CD4-positive, alpha-beta T cell treated with Interleukin-1 beta for 1 hour (primary cell): Measurements from ENCODE around the gene PRKRIP1.
"Not testable (repeated sequence)": the region's sequence is repeated elsewhere in the genome, so short reads cannot be mapped to it uniquely, and the experiment has no call there.

Experiments used
- DNase-seq, 2 donors: peaks; one replicate each; pipeline ENCODE4 v3.0.0-alpha.2; 2020 to 2022

Gene PRKRIP1

GRCh38 chr7:102395873-102396709 lies at the start of gene PRKRIP1:
Gene PRKRIP1, plus strand, starts transcription at chr7:102396363. Its CDS starts 49 bp downstream, at chr7:102396412.
- peak; percentile 91 to 93 for DNase-seq

GRCh38 chr7:102346983-102347382 lies 49.2 kb upstream of the PRKRIP1 start:
- DNase-seq, result not testable (repeated sequence)

- DNase-seq, result not testable (repeated sequence)
Observed at GRCh38 chr7:102356344-102356743, 39.8 kb upstream of the PRKRIP1 start, which contains the start of gene SPDYE6. Gene SPDYE6, minus strand, starts transcription at chr7:102356444. Its CDS starts 421 bp downstream, at chr7:102356023.

DNA sequence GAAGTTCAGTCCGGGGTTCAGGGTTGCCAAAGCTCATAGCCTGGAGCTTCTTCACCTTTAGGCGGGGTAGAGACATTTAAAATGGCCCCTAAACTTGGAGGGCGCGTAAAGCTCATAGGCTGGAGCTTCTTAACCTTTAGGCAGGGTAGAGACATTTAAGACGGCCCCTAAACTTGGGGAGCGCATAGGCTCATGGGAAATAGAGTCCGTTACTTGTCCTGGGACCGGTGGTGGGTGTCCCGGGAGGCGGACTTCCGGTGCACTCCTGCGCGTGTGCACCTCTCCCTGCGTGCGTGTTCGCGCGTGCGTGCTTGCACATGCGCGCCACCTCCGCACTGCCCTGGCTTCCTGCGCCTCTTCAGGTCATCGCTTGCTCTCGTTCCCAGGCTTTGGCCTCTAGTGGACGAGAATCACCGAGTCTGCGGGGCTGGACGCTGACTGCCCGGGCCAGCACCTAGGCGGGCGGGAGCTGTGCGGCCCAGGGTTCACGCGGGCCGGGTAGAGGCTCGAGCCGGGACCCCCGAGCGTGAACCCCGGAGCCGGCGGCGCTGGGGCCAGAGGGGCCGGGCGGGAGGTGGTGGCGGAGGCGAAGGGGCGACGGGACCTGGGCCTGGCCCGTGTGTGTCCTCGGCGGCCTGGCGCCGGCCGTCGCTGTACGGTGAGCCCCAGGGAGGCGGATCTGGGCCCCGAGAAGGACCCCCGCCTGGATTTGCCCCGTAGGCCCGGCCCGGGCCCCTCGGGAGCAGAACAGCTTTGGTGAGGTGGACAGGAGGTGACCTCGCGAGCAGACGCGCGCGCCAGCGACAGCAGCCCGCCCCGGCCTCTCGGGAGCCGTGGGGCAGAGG lies 32.4 kb upstream of the PRKRIP1 start:
- peak; percentile 97 for DNase-seq

GRCh38 chr7:102364394-102364886 lies 31.7 kb upstream of the PRKRIP1 start:
- not testable (repeated sequence) for DNase-seq

DNA sequence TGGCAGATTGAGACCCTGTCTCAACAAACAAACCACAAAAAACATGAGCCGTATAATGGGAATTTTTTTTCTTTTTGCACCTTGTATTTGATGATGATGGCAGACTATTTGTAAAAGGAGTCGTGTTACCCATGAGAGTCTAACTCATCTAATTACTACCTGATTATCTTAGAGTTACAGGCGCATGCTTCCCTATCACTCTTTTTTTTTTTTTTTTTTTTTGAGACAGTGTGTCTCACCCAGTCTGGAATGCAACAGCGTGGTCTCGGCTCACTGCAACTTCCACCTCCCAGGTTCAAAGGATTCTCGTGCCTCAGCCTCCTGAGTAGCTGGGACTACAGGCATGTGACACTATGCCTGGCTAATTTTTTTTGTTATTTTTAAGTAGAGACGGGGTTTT lies 30.8 kb upstream of the PRKRIP1 start:
- DNase-seq, result not testable (repeated sequence)

DNA sequence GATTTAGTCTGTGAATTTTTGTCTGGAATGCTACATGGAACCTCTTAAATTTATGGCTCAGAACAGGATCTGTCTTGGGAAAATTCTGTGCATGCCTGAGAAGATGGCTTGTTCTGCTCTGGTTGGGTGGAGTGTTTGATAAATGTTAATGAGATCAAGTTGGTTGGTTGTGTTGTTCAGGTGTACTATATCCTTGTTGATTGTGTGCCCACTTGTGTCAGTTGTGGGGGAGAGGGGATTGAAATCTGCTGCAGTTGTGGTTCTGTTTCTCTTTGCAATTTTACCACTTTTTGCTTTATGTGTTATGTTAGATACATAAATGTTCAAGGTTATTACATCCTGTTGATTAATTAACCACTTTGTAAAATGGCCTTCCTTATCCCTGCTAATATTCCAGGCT lies 26.1 kb upstream of the PRKRIP1 start:
- not testable (repeated sequence) for DNase-seq

DNA sequence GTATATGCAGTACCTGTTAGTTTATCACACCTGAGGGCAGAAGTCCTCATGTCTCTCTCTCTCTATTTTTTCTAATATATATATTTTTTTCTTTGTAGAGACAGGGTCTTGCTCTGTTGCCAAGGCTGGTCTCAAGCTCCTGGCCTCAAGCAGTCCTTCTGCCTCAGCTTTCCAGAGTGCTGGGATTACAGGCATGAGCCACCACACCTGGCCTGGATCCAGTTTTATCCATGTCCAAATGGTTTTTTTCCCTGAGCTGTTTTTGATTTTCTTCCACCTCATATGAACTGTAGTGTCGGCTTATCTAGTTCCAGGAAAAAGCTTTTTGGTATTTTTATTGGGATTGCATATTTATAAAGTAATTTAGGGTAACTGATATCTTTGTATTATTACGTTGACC lies 23.4 kb upstream of the PRKRIP1 start:
- DNase-seq, result not testable (repeated sequence)

- no peak for DNase-seq
Observed at GRCh38 chr7:102376964-102377466, 19.1 kb upstream of the PRKRIP1 start.

- DNase-seq, result not testable (repeated sequence)
Observed at GRCh38 chr7:102380837-102381236, 15.3 kb upstream of the PRKRIP1 start.

DNA sequence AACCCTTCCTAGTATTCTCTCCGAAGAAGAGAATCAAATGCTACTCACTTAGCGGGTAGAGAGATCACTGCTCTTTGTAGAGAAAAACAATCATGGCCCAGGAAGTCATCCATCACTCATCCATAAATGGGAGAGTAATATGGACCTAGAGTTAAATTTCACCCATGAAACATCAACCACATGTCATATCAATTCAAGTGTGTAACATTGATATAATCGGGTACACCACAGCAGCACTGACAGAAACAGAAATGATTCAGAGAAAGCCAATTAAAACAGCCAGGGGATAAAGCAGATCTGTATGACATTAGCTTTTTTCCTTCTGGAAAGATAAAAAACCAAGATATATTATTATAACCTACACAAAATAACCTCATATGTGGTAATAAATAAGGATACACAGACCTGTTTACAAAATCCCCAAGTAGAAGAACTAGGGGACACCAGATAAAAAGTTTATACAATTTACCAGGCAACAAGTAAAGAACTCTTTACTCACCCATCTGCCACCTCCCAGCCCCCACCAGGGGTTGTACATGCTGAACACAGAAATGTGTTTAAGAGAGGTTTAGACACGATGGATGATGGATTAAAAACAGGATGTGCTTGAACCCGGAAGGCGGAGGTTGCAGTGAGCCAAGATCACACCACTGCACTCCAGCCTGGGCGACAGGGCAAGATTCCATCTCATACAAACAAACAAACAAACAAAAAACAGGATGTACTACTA lies 14.3 kb upstream of the PRKRIP1 start:
- not testable (repeated sequence) for DNase-seq

- no peak for DNase-seq
Observed at GRCh38 chr7:102387064-102387463, 9.1 kb upstream of the PRKRIP1 start.

DNA sequence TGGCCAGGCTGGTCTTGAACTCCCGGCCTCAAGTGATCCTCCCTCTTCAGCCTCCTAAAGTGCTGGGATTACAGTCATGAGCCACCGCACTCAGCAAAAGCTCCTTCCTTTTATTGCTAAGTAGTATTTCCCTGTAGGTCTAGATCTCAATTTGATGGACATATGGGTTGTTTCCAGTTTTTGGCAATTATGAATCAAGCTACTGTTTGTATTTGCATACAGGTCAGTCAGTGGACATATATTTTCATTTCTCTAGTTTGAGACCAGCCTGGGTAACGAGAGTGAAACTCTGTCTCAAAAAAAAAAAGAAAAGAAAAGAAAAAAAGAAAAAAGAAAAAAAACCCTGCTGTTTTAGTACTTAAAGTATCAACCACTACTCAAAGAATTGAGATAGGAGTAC lies 6.4 kb upstream of the PRKRIP1 start:
- no peak for DNase-seq

DNA sequence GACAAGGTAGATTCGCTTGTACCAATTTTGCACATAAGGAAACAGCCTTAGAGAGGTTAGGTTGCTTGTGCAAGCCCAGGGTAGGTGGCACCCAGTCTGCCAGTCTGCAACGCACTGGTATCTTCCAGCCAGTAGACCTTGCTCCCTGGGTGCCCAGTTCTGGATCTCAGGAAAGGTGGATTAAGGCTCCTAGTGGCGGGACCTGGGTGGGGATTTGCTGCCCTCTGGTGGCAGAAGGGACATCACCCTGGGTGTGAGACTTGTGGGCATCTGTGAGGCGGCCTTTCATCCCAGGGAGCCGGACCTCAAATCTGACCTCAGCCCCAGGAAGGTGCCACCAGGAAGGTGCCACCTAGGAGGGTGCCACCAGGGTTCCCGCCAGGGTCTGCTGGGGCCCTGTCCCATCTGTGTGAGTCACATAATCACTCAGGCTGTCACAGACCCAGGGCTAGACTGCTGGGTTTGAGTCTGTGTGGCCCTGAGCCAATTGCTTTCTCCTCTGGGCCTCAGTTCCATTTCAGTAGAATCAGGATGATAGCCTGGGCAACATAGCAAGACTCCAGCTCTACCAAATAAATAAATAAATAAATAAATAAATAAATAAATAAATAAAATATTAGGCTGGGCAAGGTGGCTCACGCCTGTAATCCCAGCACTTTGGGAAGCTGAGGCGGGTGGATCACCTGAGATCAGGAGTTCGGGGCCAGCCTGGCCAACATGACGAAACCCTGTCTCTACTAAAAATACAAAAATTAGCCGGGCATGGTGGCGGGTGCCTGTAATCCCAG lies 5.3 kb upstream of the PRKRIP1 start:
- peak; percentile 68 to 71 for DNase-seq

GRCh38 chr7:102392330-102392729 lies 3.8 kb upstream of the PRKRIP1 start:
- DNase-seq, result no peak

DNA sequence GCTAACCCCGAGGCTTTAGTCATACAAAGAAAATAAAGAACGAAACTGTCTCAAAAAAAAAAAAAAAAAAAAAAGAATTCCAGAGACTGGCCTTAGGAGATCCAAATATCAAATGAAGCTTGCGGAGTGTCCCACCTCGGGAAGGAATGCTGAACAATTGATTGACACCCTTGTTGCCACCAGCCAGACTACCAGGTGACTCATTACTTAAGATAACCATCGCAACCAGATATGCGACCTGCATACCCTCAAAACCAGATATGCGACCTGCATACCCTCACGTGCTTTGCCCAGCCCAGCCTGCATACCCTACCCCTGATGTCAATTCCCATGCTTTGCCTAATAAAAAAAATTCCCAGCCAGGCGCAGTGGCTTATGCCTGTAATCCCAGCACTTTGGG lies 2.7 kb upstream of the PRKRIP1 start:
- DNase-seq, result no peak

DNA sequence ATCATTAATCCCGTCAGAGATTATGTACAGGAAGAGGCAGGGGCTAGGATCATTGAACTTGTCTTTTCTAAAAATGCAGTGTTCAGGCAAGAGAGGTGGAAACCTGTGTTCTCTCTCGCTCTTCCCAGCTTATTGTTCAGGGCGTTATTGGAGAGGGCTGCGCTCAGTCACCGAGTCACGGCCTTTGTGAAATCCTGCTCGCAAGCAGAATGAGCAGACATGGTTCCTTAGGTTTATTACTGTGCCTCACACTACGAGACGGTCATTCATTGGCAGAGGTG lies 631 bp upstream of the PRKRIP1 start:
- DNase-seq, result no peak

- no peak for DNase-seq
Observed at GRCh38 chr7:102396710-102397019, 502 bp downstream of the PRKRIP1 start.

GRCh38 chr7:102398543-102398942 lies 2.4 kb downstream of the PRKRIP1 start:
- no peak for DNase-seq

GRCh38 chr7:102400360-102400759 lies 4.2 kb downstream of the PRKRIP1 start:
- no peak for DNase-seq

GRCh38 chr7:102403563-102403962 lies 7.4 kb downstream of the PRKRIP1 start:
- no peak for DNase-seq
